Astrocyte (in vitro differentiated cells and primary cell): ENCODE measurements around the gene ABLIM2. TPM values are rescaled to one million over a fixed set of nuclear protein-coding genes. Genes with fewer than 3 reads are reported as not detected.

Source experiments
- DNase-seq: peaks from one replicate; pipeline ENCODE4 v3.0.0-alpha.2; 2010; ENCODE audit warnings: low read depth
- FAIRE-seq: peaks from 2 replicates; lab custom pipeline; 2011; peaks lifted over from hg19 to GRCh38; lab: Jason Lieb, UNC
- H2AFZ ChIP-seq: 2 replicates; pipeline ENCODE4 v1.6.0; 2012; ENCODE audit warnings: low read depth, low read length, inconsistent platforms
- H3K27ac ChIP-seq: 2 replicates; pipeline ENCODE4 v1.5.1; 2011; ENCODE audit warnings: low read depth, low read length, inconsistent platforms
- H3K27me3 ChIP-seq: 2 replicates; pipeline ENCODE4 v1.6.0; 2011; ENCODE audit warnings: low read length, inconsistent platforms; ENCODE audit not compliant: insufficient read depth
- H3K36me3 ChIP-seq: 2 replicates; pipeline ENCODE4 v1.5.1; 2011; ENCODE audit warnings: low read length, inconsistent platforms; ENCODE audit not compliant: insufficient read depth
- H3K4me1 ChIP-seq: 2 replicates; pipeline ENCODE4 v1.5.1; 2011; ENCODE audit warnings: low read length, inconsistent platforms; ENCODE audit not compliant: insufficient read depth
- H3K4me2 ChIP-seq: 2 replicates; pipeline ENCODE4 v1.6.0; 2012; ENCODE audit warnings: low read length, inconsistent platforms
- H3K4me3 ChIP-seq: 2 replicates; pipeline ENCODE4 v1.5.1; 2011; ENCODE audit warnings: low read depth, mild to moderate bottlenecking, low read length, inconsistent platforms; ENCODE audit not compliant: insufficient read depth
- H3K79me2 ChIP-seq: 2 replicates; pipeline ENCODE4 v1.6.0; 2012; ENCODE audit warnings: mild to moderate bottlenecking, low read length, inconsistent platforms; ENCODE audit not compliant: insufficient read depth
- H3K9ac ChIP-seq: 2 replicates; pipeline ENCODE4 v1.6.0; 2012; ENCODE audit warnings: mild to moderate bottlenecking, low read length, inconsistent platforms
- H3K9me3 ChIP-seq: 2 replicates; pipeline ENCODE4 v1.5.1; 2012; ENCODE audit warnings: low read depth, mild to moderate bottlenecking, low read length, inconsistent platforms; ENCODE audit not compliant: insufficient read depth
- H4K20me1 ChIP-seq: 2 replicates; pipeline ENCODE4 v1.6.0; 2012; ENCODE audit warnings: low read length, inconsistent platforms; ENCODE audit not compliant: insufficient read depth
- H3K27ac Mint-ChIP-seq: one replicate; pipeline ENCODE4 v1.8.0; 2021; ENCODE audit warnings: mild to moderate bottlenecking, mixed read lengths; ENCODE audit not compliant: unreplicated experiment
- H3K27me3 Mint-ChIP-seq: one replicate; pipeline ENCODE4 v1.8.0; 2021; ENCODE audit warnings: low read depth, mixed read lengths; ENCODE audit not compliant: unreplicated experiment
- H3K36me3 Mint-ChIP-seq: one replicate; pipeline ENCODE4 v1.8.0; 2021; ENCODE audit warnings: low read depth, mixed read lengths; ENCODE audit not compliant: unreplicated experiment
- H3K4me1 Mint-ChIP-seq: one replicate; pipeline ENCODE4 v1.8.0; 2021; ENCODE audit warnings: low read depth, mixed read lengths; ENCODE audit not compliant: unreplicated experiment
- H3K4me3 Mint-ChIP-seq: one replicate; pipeline ENCODE4 v1.8.0; 2021; ENCODE audit warnings: mild to moderate bottlenecking, moderate library complexity, mixed read lengths; ENCODE audit not compliant: unreplicated experiment
- H3K9me3 Mint-ChIP-seq: one replicate; pipeline ENCODE4 v1.8.0; 2021; ENCODE audit warnings: mild to moderate bottlenecking, mixed read lengths; ENCODE audit not compliant: unreplicated experiment
- EZH2 ChIP-seq: IDR thresholded peaks from 2 replicates; pipeline ENCODE4 v1.6.1; 2012; ENCODE audit warnings: mild to moderate bottlenecking, low read length, inconsistent platforms; ENCODE audit not compliant: insufficient read depth
- total RNA-seq: library from RNA; stranded (reverse); gene quantifications from 2 replicates; pipeline ENCODE4 v1.2.1, GENCODE V29; 2021
- TF ChIP-seq, protein P1 (sequence below): IDR thresholded peaks from 2 replicates; pipeline ENCODE4 v1.5.1; 2011; ENCODE audit warnings: low read depth, mild to moderate bottlenecking, inconsistent platforms, low read length, moderate library complexity; ENCODE audit not compliant: insufficient read depth

ABLIM2 gene
- total RNA-seq, 1 donor from 2014 or later = 0.50 TPM

DNA sequence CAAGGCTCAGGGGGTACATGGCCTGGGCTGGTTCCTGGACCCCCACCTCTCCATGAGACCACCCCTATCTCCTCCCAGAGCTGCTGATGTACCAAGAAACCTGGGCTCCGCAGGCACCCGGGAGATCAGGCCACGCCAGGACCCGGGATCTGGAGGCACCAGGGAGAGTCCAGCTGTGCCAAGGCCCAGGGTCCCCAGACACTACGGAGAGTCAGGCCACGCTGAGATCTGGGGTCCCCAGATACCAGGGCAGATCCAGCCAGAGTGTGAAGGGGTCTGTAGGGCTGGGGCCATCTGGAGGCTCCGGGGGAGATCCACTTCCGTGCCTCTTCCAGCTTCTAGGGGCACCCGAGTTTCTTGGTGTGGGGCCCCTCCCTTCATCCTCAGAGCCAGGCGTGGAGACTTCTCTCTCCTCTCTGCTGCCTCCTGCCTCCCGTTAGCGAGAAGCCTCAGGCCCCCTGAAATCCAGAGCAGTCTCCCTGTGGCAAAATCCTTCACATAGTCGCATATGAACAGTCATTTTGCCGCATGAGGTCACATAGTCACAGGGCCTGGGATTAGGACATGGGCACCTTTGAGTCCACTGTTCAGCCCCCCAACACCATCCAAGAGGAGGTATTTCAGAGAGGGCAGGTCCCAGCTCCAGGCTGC lies 9.7 kb downstream of the ABLIM2 start:
- H3K27ac Mint-ChIP-seq = no peak overlapping the region
- TF ChIP-seq, protein P1, sequence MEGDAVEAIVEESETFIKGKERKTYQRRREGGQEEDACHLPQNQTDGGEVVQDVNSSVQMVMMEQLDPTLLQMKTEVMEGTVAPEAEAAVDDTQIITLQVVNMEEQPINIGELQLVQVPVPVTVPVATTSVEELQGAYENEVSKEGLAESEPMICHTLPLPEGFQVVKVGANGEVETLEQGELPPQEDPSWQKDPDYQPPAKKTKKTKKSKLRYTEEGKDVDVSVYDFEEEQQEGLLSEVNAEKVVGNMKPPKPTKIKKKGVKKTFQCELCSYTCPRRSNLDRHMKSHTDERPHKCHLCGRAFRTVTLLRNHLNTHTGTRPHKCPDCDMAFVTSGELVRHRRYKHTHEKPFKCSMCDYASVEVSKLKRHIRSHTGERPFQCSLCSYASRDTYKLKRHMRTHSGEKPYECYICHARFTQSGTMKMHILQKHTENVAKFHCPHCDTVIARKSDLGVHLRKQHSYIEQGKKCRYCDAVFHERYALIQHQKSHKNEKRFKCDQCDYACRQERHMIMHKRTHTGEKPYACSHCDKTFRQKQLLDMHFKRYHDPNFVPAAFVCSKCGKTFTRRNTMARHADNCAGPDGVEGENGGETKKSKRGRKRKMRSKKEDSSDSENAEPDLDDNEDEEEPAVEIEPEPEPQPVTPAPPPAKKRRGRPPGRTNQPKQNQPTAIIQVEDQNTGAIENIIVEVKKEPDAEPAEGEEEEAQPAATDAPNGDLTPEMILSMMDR = no peak
- no peak for TF ChIP-seq EZH2
- peaks cover 1% of the 10 kb centered on the region for H3K4me1 Mint-ChIP-seq
- FAIRE-seq (no peak), DNase-seq (no peak)
- no peaks in the 10 kb centered on the region for H3K36me3 Mint-ChIP-seq
- peaks cover 66% of the 10 kb centered on the region for H3K27me3 Mint-ChIP-seq
- Histone ChIP-seq H3K9ac (no peak overlapping the region), H3K4me2 (no peak overlapping the region), H4K20me1 (no peaks in the 10 kb centered on the region), H3K4me3 (no peak overlapping the region), H3K36me3 (no peaks in the 10 kb centered on the region), H3K4me1 (no peaks in the 10 kb centered on the region), H3K9me3 (no peaks in the 10 kb centered on the region), H3K27me3 (peaks cover 50% of the 10 kb centered on the region), H3K27ac (no peak overlapping the region), H2AFZ (no peak overlapping the region), H3K79me2 (no peaks in the 10 kb centered on the region)
- no peak overlapping the region for H3K4me3 Mint-ChIP-seq
- H3K9me3 Mint-ChIP-seq = no peaks in the 10 kb centered on the region

- H3K9me3 Mint-ChIP-seq = no peaks in the 10 kb centered on the region
- FAIRE-seq = no peak
- Histone ChIP-seq H4K20me1 (no peaks in the 10 kb centered on the region), H3K27ac (no peak overlapping the region), H3K9me3 (no peaks in the 10 kb centered on the region), H3K36me3 (no peaks in the 10 kb centered on the region), H3K4me2 (no peak overlapping the region), H2AFZ (no peak overlapping the region), H3K4me3 (no peak overlapping the region), H3K9ac (no peak overlapping the region), H3K27me3 (peaks cover 53% of the 10 kb centered on the region), H3K79me2 (no peaks in the 10 kb centered on the region), H3K4me1 (no peaks in the 10 kb centered on the region)
- H3K27me3 Mint-ChIP-seq = peaks cover 64% of the 10 kb centered on the region
- H3K4me1 Mint-ChIP-seq = peaks cover 1% of the 10 kb centered on the region
- no peak overlapping the region for H3K4me3 Mint-ChIP-seq
- no peaks in the 10 kb centered on the region for H3K36me3 Mint-ChIP-seq
- DNase-seq = no peak
- TF ChIP-seq, protein P1 = no peak
- no peak for TF ChIP-seq EZH2
- H3K27ac Mint-ChIP-seq = no peak overlapping the region
These were observed 10.5 kb downstream of the ABLIM2 start for GRCh38 chr4:8148159-8148558.

GRCh38 chr4:8147231-8147970 lies 11.2 kb downstream of the ABLIM2 start:
- Mint-ChIP-seq H3K4me3 (no peak overlapping the region), H3K36me3 (no peaks in the 10 kb centered on the region), H3K9me3 (no peaks in the 10 kb centered on the region), H3K27ac (no peak overlapping the region), H3K27me3 (peaks cover 60% of the 10 kb centered on the region), H3K4me1 (peaks cover 1% of the 10 kb centered on the region)
- no peak for DNase-seq
- H3K9ac ChIP-seq = no peak overlapping the region
- H2AFZ ChIP-seq = no peak overlapping the region
- no peak overlapping the region for H3K27ac ChIP-seq
- H3K4me3 ChIP-seq = no peak overlapping the region
- H3K27me3 ChIP-seq = peaks cover 50% of the 10 kb centered on the region
- TF ChIP-seq EZH2 = no peak
- TF ChIP-seq, protein P1 = no peak
- H3K36me3 ChIP-seq = no peaks in the 10 kb centered on the region
- no peaks in the 10 kb centered on the region for H3K4me1 ChIP-seq
- H3K9me3 ChIP-seq = no peaks in the 10 kb centered on the region
- H4K20me1 ChIP-seq = no peaks in the 10 kb centered on the region
- FAIRE-seq = no peak
- H3K4me2 ChIP-seq = no peak overlapping the region
- no peaks in the 10 kb centered on the region for H3K79me2 ChIP-seq
